Caco-2 (cell line): ENCODE data around the gene ACACA. TPM values are rescaled to one million over a fixed set of nuclear protein-coding genes. Genes with fewer than 3 reads are reported as not detected.

Source experiments
- BruUV-seq: library from RNA; stranded (reverse); fragments of 400-500 nt; replicated peaks from 2 replicates; lab custom pipeline; 2021; lab: Mats Ljungman, UMichigan
- CTCF ChIA-PET: fragments of 300-600 bp; sonication (Branson Sonifier 250); formaldehyde crosslinking; loops from one replicate; lab custom pipeline; 2022; ENCODE audit warnings: antibody characterized with exemption; lab: Charles Lee
- POLR2A ChIA-PET: fragments of 300-600 bp; sonication (Branson Sonifier 250); formaldehyde crosslinking; loops from one replicate; lab custom pipeline; 2022; ENCODE audit warnings: antibody characterized with exemption; lab: Charles Lee
- DNase-seq, 2 experiments: peaks; one replicate each; pipeline versions ENCODE4 v3.0.0 to v3.0.0-alpha.2; 2020 to 2022
- H3K27me3 ChIP-seq: replicated peaks from 2 replicates; pipeline ENCODE4 v1.6.0; 2011; ENCODE audit warnings: low read length; ENCODE audit not compliant: control insufficient read depth, insufficient read depth
- H3K36me3 ChIP-seq: 2 replicates; pipeline ENCODE4 v1.5.1; 2011; ENCODE audit warnings: low read length; ENCODE audit not compliant: control insufficient read depth, insufficient read depth
- H3K4me1 ChIP-seq: fragments of 250-450 bp; sonication (Bioruptor Pico); 2 replicates; pipeline ENCODE4 v1.5.1; 2020; ENCODE audit warnings: mild to moderate bottlenecking
- H3K4me3 ChIP-seq: 2 replicates; pipeline ENCODE4 v1.5.1; 2011; ENCODE audit warnings: low read depth, mild to moderate bottlenecking, control low read depth, low read length
- H3K9me3 ChIP-seq: fragments of 250-450 bp; sonication (Bioruptor Pico); 2 replicates; pipeline ENCODE4 v1.5.1; 2020; ENCODE audit warnings: mild to moderate bottlenecking, moderate library complexity
- H3K27ac Mint-ChIP-seq: one replicate; pipeline ENCODE4 v1.8.0; 2022; ENCODE audit warnings: mixed read lengths; ENCODE audit not compliant: unreplicated experiment
- H3K27me3 Mint-ChIP-seq: one replicate; pipeline ENCODE4 v1.8.0; 2022; ENCODE audit warnings: mixed read lengths; ENCODE audit not compliant: insufficient read depth, unreplicated experiment
- H3K36me3 Mint-ChIP-seq: one replicate; pipeline ENCODE4 v1.8.0; 2022; ENCODE audit warnings: mild to moderate bottlenecking, mixed read lengths; ENCODE audit not compliant: insufficient read depth, unreplicated experiment
- H3K4me1 Mint-ChIP-seq: one replicate; pipeline ENCODE4 v1.8.0; 2022; ENCODE audit warnings: low read depth, mixed read lengths; ENCODE audit not compliant: unreplicated experiment
- H3K4me3 Mint-ChIP-seq: one replicate; pipeline ENCODE4 v1.8.0; 2022; ENCODE audit warnings: mild to moderate bottlenecking, moderate library complexity, mixed read lengths; ENCODE audit not compliant: unreplicated experiment
- H3K9me3 Mint-ChIP-seq: one replicate; pipeline ENCODE4 v1.8.0; 2022; ENCODE audit warnings: mixed read lengths; ENCODE audit not compliant: unreplicated experiment
- intact Hi-C: fragments of 100-400 bp; cut with micrococcal nuclease; formaldehyde crosslinking; loops from one replicate; pipeline ENCODE4 v1.10.0; 2022; ENCODE audit not compliant: unreplicated experiment
- total RNA-seq: library from RNA; stranded (reverse); gene quantifications from 2 replicates; pipeline ENCODE4 v1.2.3, GENCODE V29; 2022
- TF ChIP-seq, protein P1 (sequence below), 2 experiments: fragments of 200-600 bp in 1 of 2; IDR thresholded peaks; 1 replicate in 1 of 2; 2 replicates in 1 of 2; pipeline versions ENCODE4 v1.5.1 to v1.8.0; 2011 to 2022; ENCODE audit warnings: antibody characterized with exemption in 1 of 2, control low read depth in 1 of 2, inconsistent platforms in 1 of 2, low read depth in 1 of 2, low read length in 1 of 2, mild to moderate bottlenecking in 1 of 2, moderate library complexity in 1 of 2; ENCODE audit not compliant: insufficient read depth in 1 of 2, severe bottlenecking in 1 of 2, unreplicated experiment in 1 of 2

The ACACA gene
- total RNA-seq, 1 experiment from 2014 or later: 108 TPM

DNA sequence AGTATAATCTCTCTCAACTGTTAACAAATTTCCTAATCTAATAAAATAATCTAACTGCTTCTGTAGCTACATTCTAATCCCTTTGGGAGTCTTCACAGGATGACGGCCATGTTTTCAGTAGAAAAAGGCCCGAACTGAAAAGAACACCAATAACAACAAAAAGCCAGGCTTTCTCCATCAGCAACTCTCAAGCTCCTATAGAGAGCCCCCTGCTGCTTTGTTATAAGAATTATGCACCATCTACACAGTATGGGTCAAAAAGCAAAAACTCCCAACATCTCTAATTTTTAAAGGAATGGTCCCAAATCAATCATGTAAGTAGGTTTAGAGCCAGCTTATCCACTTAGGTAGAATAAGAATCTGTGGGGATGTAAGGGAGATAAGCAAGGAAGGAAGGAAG is 194.5 kb downstream of the ACACA start:
- Mint-ChIP-seq H3K36me3 (peaks cover 55% of the 10 kb centered on the region), H3K9me3 (no peaks in the 10 kb centered on the region), H3K4me3 (no peak overlapping the region), H3K27me3 (no peaks in the 10 kb centered on the region), H3K27ac (no peak overlapping the region), H3K4me1 (no peaks in the 10 kb centered on the region)
- CTCF ChIA-PET: no interaction called here
- no peak overlapping the region for H3K4me3 ChIP-seq
- H3K4me1 ChIP-seq: no peaks in the 10 kb centered on the region
- no peak for DNase-seq
- no peaks in the 10 kb centered on the region for H3K27me3 ChIP-seq
- no peaks in the 10 kb centered on the region for H3K9me3 ChIP-seq
- no TSS peak for BruUV-seq
- intact Hi-C loops: no loop called here
- POLR2A ChIA-PET: no interaction called here
- TF ChIP-seq, protein P1, sequence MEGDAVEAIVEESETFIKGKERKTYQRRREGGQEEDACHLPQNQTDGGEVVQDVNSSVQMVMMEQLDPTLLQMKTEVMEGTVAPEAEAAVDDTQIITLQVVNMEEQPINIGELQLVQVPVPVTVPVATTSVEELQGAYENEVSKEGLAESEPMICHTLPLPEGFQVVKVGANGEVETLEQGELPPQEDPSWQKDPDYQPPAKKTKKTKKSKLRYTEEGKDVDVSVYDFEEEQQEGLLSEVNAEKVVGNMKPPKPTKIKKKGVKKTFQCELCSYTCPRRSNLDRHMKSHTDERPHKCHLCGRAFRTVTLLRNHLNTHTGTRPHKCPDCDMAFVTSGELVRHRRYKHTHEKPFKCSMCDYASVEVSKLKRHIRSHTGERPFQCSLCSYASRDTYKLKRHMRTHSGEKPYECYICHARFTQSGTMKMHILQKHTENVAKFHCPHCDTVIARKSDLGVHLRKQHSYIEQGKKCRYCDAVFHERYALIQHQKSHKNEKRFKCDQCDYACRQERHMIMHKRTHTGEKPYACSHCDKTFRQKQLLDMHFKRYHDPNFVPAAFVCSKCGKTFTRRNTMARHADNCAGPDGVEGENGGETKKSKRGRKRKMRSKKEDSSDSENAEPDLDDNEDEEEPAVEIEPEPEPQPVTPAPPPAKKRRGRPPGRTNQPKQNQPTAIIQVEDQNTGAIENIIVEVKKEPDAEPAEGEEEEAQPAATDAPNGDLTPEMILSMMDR (IDR thresholded peaks at IDR 0.05; ENCODE audit: insufficient read depth in 1 of 2, low read depth in 1 of 2, low read length in 1 of 2, severe bottlenecking in 1 of 2, unreplicated experiment in 1 of 2): no peak
- H3K36me3 ChIP-seq: no peaks in the 10 kb centered on the region

DNA sequence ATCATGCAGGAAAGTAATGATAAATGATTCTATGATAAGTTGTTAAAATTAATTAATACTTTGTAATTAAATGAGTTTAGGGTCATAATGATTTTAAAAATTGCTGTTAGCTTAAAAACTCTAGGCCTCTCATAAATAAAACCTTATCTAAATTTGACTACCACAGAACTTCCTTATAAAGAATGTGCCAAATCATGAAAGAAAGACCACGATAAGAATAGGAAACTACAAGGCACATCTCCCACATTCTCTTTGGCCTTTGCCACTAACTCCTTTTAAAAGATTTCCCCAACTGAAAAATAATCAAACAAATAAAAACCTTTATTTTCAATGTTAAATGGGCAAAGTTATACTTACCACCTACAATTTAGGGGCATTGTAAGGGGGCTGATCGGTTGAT is 195.5 kb downstream of the ACACA start:
- Mint-ChIP-seq H3K4me3 (no peak overlapping the region), H3K9me3 (no peaks in the 10 kb centered on the region), H3K27ac (no peak overlapping the region), H3K27me3 (no peaks in the 10 kb centered on the region), H3K4me1 (no peaks in the 10 kb centered on the region), H3K36me3 (peaks cover 51% of the 10 kb centered on the region)
- Histone ChIP-seq H3K4me3 (no peak overlapping the region), H3K36me3 (no peaks in the 10 kb centered on the region), H3K9me3 (no peaks in the 10 kb centered on the region), H3K4me1 (no peaks in the 10 kb centered on the region), H3K27me3 (no peaks in the 10 kb centered on the region)
- no TSS peak for BruUV-seq
- intact Hi-C loops: no loop called here
- POLR2A ChIA-PET: no interaction called here
- CTCF ChIA-PET: interaction anchor here (0.5 kb wide), 1 partner anchor 583 kb away, joined by 3 read pairs; no protein-coding TSS in a partner anchor
- TF ChIP-seq, protein P1 (IDR thresholded peaks at IDR 0.05; ENCODE audit: insufficient read depth in 1 of 2, low read depth in 1 of 2, low read length in 1 of 2, severe bottlenecking in 1 of 2, unreplicated experiment in 1 of 2): no peak
- no peak for DNase-seq

DNA sequence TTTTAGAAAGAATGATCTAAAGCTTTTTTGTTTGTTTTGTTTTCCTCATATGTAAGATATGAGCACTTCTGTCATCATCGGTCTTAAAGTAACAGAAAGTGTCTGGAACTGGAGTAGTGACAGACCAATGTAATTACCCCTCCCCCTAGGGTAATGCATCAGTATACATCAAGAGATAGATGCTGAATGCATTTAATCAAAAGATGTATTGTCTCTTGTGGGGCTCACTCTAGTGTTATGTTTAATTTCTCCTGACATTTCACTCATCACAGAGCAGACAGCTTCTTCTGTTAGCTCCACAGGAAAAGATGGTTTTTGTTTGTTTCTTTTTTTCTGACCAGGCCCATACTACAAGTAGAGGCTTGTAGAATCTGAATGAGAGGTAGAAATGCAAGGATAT is 199.5 kb downstream of the ACACA start:
- BruUV-seq: no TSS peak
- Mint-ChIP-seq H3K9me3 (no peaks in the 10 kb centered on the region), H3K27ac (no peak overlapping the region), H3K4me1 (no peaks in the 10 kb centered on the region), H3K4me3 (no peak overlapping the region), H3K36me3 (peaks cover 42% of the 10 kb centered on the region), H3K27me3 (no peaks in the 10 kb centered on the region)
- TF ChIP-seq, protein P1 (IDR thresholded peaks at IDR 0.05; ENCODE audit: insufficient read depth in 1 of 2, low read depth in 1 of 2, low read length in 1 of 2, severe bottlenecking in 1 of 2, unreplicated experiment in 1 of 2): no peak
- no peak for DNase-seq
- Histone ChIP-seq H3K9me3 (no peaks in the 10 kb centered on the region), H3K27me3 (no peaks in the 10 kb centered on the region), H3K4me1 (no peaks in the 10 kb centered on the region), H3K36me3 (no peaks in the 10 kb centered on the region; the same call in 1 of the 2 replicates), H3K4me3 (no peak overlapping the region)
- ChIA-PET CTCF (no interaction called here), POLR2A (no interaction called here)
- intact Hi-C loops: no loop called here
